Sigmoid colon (tissue), 4 donors: ENCODE results near the gene NDUFS8.

Experiments used
- CTCF ChIP-seq, 4 experiments: fragments of 450-650 bp in 3 of 4; fragments of 200-600 bp in 1 of 4; IDR thresholded peaks; one replicate each; pipeline ENCODE4 v1.5.1; 2016 to 2019; ENCODE audit warnings: antibody characterized with exemption in 4 of 4, mild to moderate bottlenecking in 3 of 4, moderate library complexity in 2 of 4
- EP300 ChIP-seq, 4 donors: sonication (generic); formaldehyde crosslinking; IDR thresholded peaks; one replicate each; pipeline ENCODE4 v1.6.1; 2017; ENCODE audit warnings: antibody characterized with exemption in 4 of 4
- POLR2A ChIP-seq, 2 donors: fragments of 450-650 bp; IDR thresholded peaks; one replicate each; pipeline ENCODE4 v1.6.1; 2016; ENCODE audit warnings: antibody characterized with exemption in 2 of 2, mild to moderate bottlenecking in 2 of 2, moderate library complexity in 2 of 2
- POLR2AphosphoS5 ChIP-seq, 4 donors: sonication (generic); formaldehyde crosslinking; IDR thresholded peaks; one replicate each; pipeline ENCODE4 v1.6.1; 2017; ENCODE audit warnings: antibody characterized with exemption in 4 of 4

- TF ChIP-seq CTCF (IDR thresholded peaks at IDR 0.05) (no peak), POLR2A (IDR thresholded peaks at IDR 0.05) (no peak), POLR2AphosphoS5 (IDR thresholded peaks at IDR 0.05) (peak in 3 of 4 donors; percentile 53 to 61 (median 61)), EP300 (IDR thresholded peaks at IDR 0.05) (no peak)
Measured at GRCh38 chr11:68040101-68040956, 9.8 kb downstream of the NDUFS8 start.
